SU-DHL-6 (cell line): ENCODE measurements around the gene MON2.

Source experiments
- H2AFZ ChIP-seq: fragments of 200-600 bp; sonication (generic); 2 replicates; pipeline ENCODE4 v1.6.1; 2014; ENCODE audit warnings: low read depth, mild to moderate bottlenecking, moderate library complexity, mixed read lengths, antibody characterized with exemption, low read length; ENCODE audit not compliant: severe bottlenecking
- H3F3A ChIP-seq: fragments of 200-600 bp; shearing (Covaris generic); 2 replicates; pipeline ENCODE4 v1.6.0; 2016; ENCODE audit warnings: antibody characterized with exemption, mild to moderate bottlenecking; ENCODE audit not compliant: insufficient read depth
- H3K27ac ChIP-seq: fragments of 200-600 bp; sonication (generic); 2 replicates; pipeline ENCODE4 v1.5.1; 2016; ENCODE audit warnings: low read depth, mild to moderate bottlenecking, low read length, moderate library complexity, mixed read lengths
- H3K27me3 ChIP-seq: fragments of 200-600 bp; sonication (generic), shearing (Covaris generic); 2 replicates; pipeline ENCODE4 v1.6.0; 2014; ENCODE audit warnings: mild to moderate bottlenecking, low read length
- H3K36me3 ChIP-seq: fragments of 200-600 bp; sonication (generic); 2 replicates; pipeline ENCODE4 v1.6.1; 2014; ENCODE audit warnings: mild to moderate bottlenecking, low read length, mixed read lengths
- H3K4me2 ChIP-seq: fragments of 300-600, 200-600 bp; shearing (Covaris generic), sonication (generic); 2 replicates; pipeline ENCODE4 v1.6.0; 2014; ENCODE audit warnings: low read length, low read depth, mild to moderate bottlenecking; ENCODE audit not compliant: poor library complexity, severe bottlenecking
- H3K4me3 ChIP-seq: fragments of 200-600 bp; sonication (generic); 2 replicates; pipeline ENCODE4 v1.5.1; 2014; ENCODE audit warnings: antibody characterized with exemption, low read length, mild to moderate bottlenecking, mixed read lengths; ENCODE audit not compliant: insufficient read depth, poor library complexity, severe bottlenecking
- H3K79me2 ChIP-seq: fragments of 200-600 bp; sonication (generic); 2 replicates; pipeline ENCODE4 v1.6.1; 2014; ENCODE audit warnings: mild to moderate bottlenecking, low read length, moderate library complexity; ENCODE audit not compliant: insufficient read depth
- H3K9ac ChIP-seq: fragments of 200-600 bp; sonication (generic); 2 replicates; pipeline ENCODE4 v1.7.0; 2014; ENCODE audit warnings: mild to moderate bottlenecking, low read length
- H3K9me2 ChIP-seq: fragments of 200-600 bp; sonication (generic); replicated peaks from 2 replicates; pipeline ENCODE4 v1.6.1; 2014; ENCODE audit warnings: low read length; ENCODE audit not compliant: insufficient read depth
- H3K9me3 ChIP-seq: fragments of 200-600 bp; sonication (generic); 2 replicates; pipeline ENCODE4 v1.6.1; 2014; ENCODE audit warnings: low read length, mixed read lengths; ENCODE audit not compliant: insufficient read depth
- H4K20me1 ChIP-seq: fragments of 200-600 bp; sonication (generic); 2 replicates; pipeline ENCODE4 v1.6.1; 2014; ENCODE audit warnings: low read depth, mild to moderate bottlenecking, antibody characterized with exemption, low read length, moderate library complexity, mixed read lengths
- CTCF ChIP-seq: fragments of 200-600 bp; sonication (generic); IDR thresholded peaks from one replicate; pipeline ENCODE4 v1.5.1; 2017; ENCODE audit warnings: antibody characterized with exemption, mild to moderate bottlenecking, low read length, moderate library complexity; ENCODE audit not compliant: insufficient read depth, poor library complexity, severe bottlenecking
- EZH2phosphoT487 ChIP-seq: fragments of 200-600 bp; sonication (generic), shearing (Covaris generic); conservative IDR thresholded peaks from 2 replicates; pipeline ENCODE4 v1.6.1; 2018; ENCODE audit warnings: mild to moderate bottlenecking, antibody characterized with exemption, low read length, moderate library complexity, mixed read lengths

MON2 gene

GRCh38 chr12:62582065-62582366, 115.4 kb downstream of the MON2 start:
- Histone ChIP-seq H4K20me1 (no peaks in the 10 kb centered on the region), H3K27ac (no peak overlapping the region), H3K27me3 (no peaks in the 10 kb centered on the region), H3F3A (peaks cover 6% of the 10 kb centered on the region; the same call in 1 of the 2 replicates), H3K9me3 (no peaks in the 10 kb centered on the region), H3K36me3 (no peaks in the 10 kb centered on the region; the same call in 1 of the 2 replicates), H2AFZ (no peak overlapping the region), H3K79me2 (no peaks in the 10 kb centered on the region), H3K9me2 (no peaks in the 10 kb centered on the region), H3K4me2 (no peak overlapping the region), H3K9ac (no peak overlapping the region), H3K4me3 (no peak overlapping the region)
- TF ChIP-seq EZH2phosphoT487 = no peak
- TF ChIP-seq CTCF = no peak

GRCh38 chr12:62584619-62585018, 118.0 kb downstream of the MON2 start:
- Histone ChIP-seq H3K4me3 (no peak overlapping the region), H3K27ac (no peak overlapping the region), H3K9ac (no peak overlapping the region), H4K20me1 (no peaks in the 10 kb centered on the region), H3K9me3 (no peaks in the 10 kb centered on the region), H3K9me2 (no peaks in the 10 kb centered on the region), H3K4me2 (no peak overlapping the region), H3K79me2 (no peaks in the 10 kb centered on the region), H3F3A (no peaks in the 10 kb centered on the region; the same call in 1 of the 2 replicates), H3K27me3 (no peaks in the 10 kb centered on the region), H3K36me3 (0 out of 2 replicates have a peak, but pooled peaks cover 3% of the 10 kb centered on the region), H2AFZ (no peak overlapping the region)
- no peak for TF ChIP-seq EZH2phosphoT487
- no peak for TF ChIP-seq CTCF

GRCh38 chr12:62586850-62587249, 120.2 kb downstream of the MON2 start:
- Histone ChIP-seq H3K27ac (no peak overlapping the region), H3K9ac (no peak overlapping the region), H3K79me2 (no peaks in the 10 kb centered on the region), H4K20me1 (no peaks in the 10 kb centered on the region), H3K27me3 (no peaks in the 10 kb centered on the region), H3K4me2 (no peak overlapping the region), H3K9me2 (no peaks in the 10 kb centered on the region), H3K4me3 (no peak overlapping the region), H3K36me3 (0 out of 2 replicates have a peak, but pooled peaks cover 5% of the 10 kb centered on the region), H3K9me3 (no peaks in the 10 kb centered on the region), H3F3A (no peaks in the 10 kb centered on the region), H2AFZ (no peak overlapping the region)
- no peak for TF ChIP-seq CTCF
- no peak for TF ChIP-seq EZH2phosphoT487
